OCI-LY3 (cell line): Measurements from ENCODE around the gene DMAC2.

ENCODE experiments used
- H2AFZ ChIP-seq: fragments of 200-600, 300-600 bp; shearing (Covaris generic); 2 replicates; pipeline ENCODE4 v1.6.0; 2014; ENCODE audit warnings: antibody characterized with exemption, low read depth, low read length
- H3K27ac ChIP-seq: fragments of 200-600, 300-600 bp; sonication (generic); 2 replicates; pipeline ENCODE4 v1.5.1; 2014; ENCODE audit warnings: mild to moderate bottlenecking, low read length, moderate library complexity, mixed read lengths
- H3K27me3 ChIP-seq: fragments of 200-600, 300-600 bp; sonication (generic); 2 replicates; pipeline ENCODE4 v1.6.1; 2014; ENCODE audit warnings: low read depth, low read length, mixed read lengths
- H3K36me3 ChIP-seq: fragments of 200-600, 300-600 bp; sonication (generic); replicated peaks from 2 replicates; pipeline ENCODE3; 2014; ENCODE audit warnings: low read depth, low read length, mixed read lengths
- H3K4me1 ChIP-seq: fragments of 300-600, 200-600 bp; sonication (generic); 2 replicates; pipeline ENCODE4 v1.6.1; 2014; ENCODE audit warnings: low read length, mixed read lengths
- H3K4me2 ChIP-seq: fragments of 200-600, 300-600 bp; sonication (generic); 2 replicates; pipeline ENCODE4 v1.6.1; 2014; ENCODE audit warnings: low read length, mixed read lengths
- H3K4me3 ChIP-seq: fragments of 300-600, 200-600 bp; sonication (generic); 2 replicates; pipeline ENCODE4 v1.5.1; 2014; ENCODE audit warnings: antibody characterized with exemption, mild to moderate bottlenecking, low read length, moderate library complexity
- H3K79me2 ChIP-seq: fragments of 300-600, 200-600 bp; shearing (Covaris generic); 2 replicates; pipeline ENCODE4 v1.6.1; 2014; ENCODE audit warnings: mild to moderate bottlenecking, low read length, mixed read lengths
- H3K9ac ChIP-seq: fragments of 300-600, 200-600 bp; shearing (Covaris generic); 2 replicates; pipeline ENCODE4 v1.6.0; 2014; ENCODE audit warnings: mild to moderate bottlenecking, low read length, moderate library complexity
- H3K9me3 ChIP-seq: fragments of 200-600, 300-600 bp; shearing (Covaris generic); 2 replicates; pipeline ENCODE4 v1.6.1; 2014; ENCODE audit warnings: low read length, mixed read lengths; ENCODE audit not compliant: insufficient read depth
- H4K20me1 ChIP-seq: fragments of 200-600, 300-600 bp; sonication (generic); 2 replicates; pipeline ENCODE4 v1.6.1; 2016; ENCODE audit warnings: low read length, mixed read lengths; ENCODE audit not compliant: insufficient read depth
- EZH2phosphoT487 ChIP-seq: fragments of 200-600 bp; shearing (Covaris generic); IDR thresholded peaks from 2 replicates; pipeline ENCODE4 v1.6.1; 2018; ENCODE audit warnings: antibody characterized with exemption, mixed run types, low read depth
- TF ChIP-seq, protein P1 (sequence below): fragments of 200-600, 300-600 bp; sonication (generic); IDR thresholded peaks from 2 replicates; pipeline ENCODE4 v1.5.1; 2014; ENCODE audit warnings: antibody characterized with exemption, low read length, low read depth

The DMAC2 gene

DNA sequence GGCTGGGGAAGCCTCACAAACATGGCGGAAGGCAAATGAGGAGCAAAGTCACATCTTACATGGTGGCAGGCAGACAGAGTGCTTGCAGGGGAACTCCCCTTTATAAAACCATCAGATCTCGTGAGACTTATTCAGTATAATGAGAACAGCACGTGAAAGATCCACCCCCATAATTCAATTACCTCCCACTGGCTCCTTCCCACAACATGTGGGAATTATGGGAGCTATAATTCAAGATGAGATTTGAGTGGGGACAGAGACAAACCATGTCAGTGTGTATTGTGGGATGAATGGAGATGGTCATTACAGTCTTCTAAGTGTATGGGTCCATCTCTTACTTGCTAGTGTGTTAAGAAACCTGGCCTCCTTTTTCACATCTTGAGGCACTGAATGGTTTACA lies 37.7 kb downstream of the DMAC2 start:
- H3K9me3 ChIP-seq: no peaks in the 10 kb centered on the region
- H3K4me2 ChIP-seq: no peak overlapping the region
- TF ChIP-seq, protein P1, sequence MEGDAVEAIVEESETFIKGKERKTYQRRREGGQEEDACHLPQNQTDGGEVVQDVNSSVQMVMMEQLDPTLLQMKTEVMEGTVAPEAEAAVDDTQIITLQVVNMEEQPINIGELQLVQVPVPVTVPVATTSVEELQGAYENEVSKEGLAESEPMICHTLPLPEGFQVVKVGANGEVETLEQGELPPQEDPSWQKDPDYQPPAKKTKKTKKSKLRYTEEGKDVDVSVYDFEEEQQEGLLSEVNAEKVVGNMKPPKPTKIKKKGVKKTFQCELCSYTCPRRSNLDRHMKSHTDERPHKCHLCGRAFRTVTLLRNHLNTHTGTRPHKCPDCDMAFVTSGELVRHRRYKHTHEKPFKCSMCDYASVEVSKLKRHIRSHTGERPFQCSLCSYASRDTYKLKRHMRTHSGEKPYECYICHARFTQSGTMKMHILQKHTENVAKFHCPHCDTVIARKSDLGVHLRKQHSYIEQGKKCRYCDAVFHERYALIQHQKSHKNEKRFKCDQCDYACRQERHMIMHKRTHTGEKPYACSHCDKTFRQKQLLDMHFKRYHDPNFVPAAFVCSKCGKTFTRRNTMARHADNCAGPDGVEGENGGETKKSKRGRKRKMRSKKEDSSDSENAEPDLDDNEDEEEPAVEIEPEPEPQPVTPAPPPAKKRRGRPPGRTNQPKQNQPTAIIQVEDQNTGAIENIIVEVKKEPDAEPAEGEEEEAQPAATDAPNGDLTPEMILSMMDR: no peak
- TF ChIP-seq EZH2phosphoT487: no peak
- no peak overlapping the region for H3K9ac ChIP-seq
- no peak overlapping the region for H3K4me3 ChIP-seq
- H4K20me1 ChIP-seq: no peaks in the 10 kb centered on the region
- H3K36me3 ChIP-seq: no peaks in the 10 kb centered on the region
- H3K4me1 ChIP-seq: peaks cover 9% of the 10 kb centered on the region
- H3K27ac ChIP-seq: no peak overlapping the region
- H3K79me2 ChIP-seq: peaks cover 20% of the 10 kb centered on the region
- H2AFZ ChIP-seq: no peak overlapping the region
- H3K27me3 ChIP-seq: no peaks in the 10 kb centered on the region

GRCh38 chr19:41401483-41401882 lies 38.2 kb downstream of the DMAC2 start:
- no peak overlapping the region for H3K9ac ChIP-seq
- H3K4me2 ChIP-seq: no peak overlapping the region

GRCh38 chr19:41399525-41399924 lies 40.2 kb downstream of the DMAC2 start:
- TF ChIP-seq EZH2phosphoT487: no peak
- TF ChIP-seq, protein P1: no peak
- Histone ChIP-seq H3K4me1 (peaks cover 26% of the 10 kb centered on the region), H3K27ac (no peak overlapping the region), H2AFZ (no peak overlapping the region), H3K9me3 (no peaks in the 10 kb centered on the region), H4K20me1 (no peaks in the 10 kb centered on the region), H3K79me2 (peaks cover 44% of the 10 kb centered on the region), H3K4me3 (no peak overlapping the region), H3K4me2 (no peak overlapping the region), H3K27me3 (no peaks in the 10 kb centered on the region), H3K9ac (no peak overlapping the region), H3K36me3 (peaks cover 8% of the 10 kb centered on the region)

More at GRCh38 chr19:41401483-41401882, 38.2 kb downstream of the DMAC2 start:
- H3K4me1 ChIP-seq: peaks cover 10% of the 10 kb centered on the region
- H3K27ac ChIP-seq: no peak overlapping the region
- no peaks in the 10 kb centered on the region for H3K36me3 ChIP-seq
- H3K79me2 ChIP-seq: peaks cover 25% of the 10 kb centered on the region
- H3K4me3 ChIP-seq: no peak overlapping the region
- no peaks in the 10 kb centered on the region for H3K27me3 ChIP-seq
- H2AFZ ChIP-seq: no peak overlapping the region
- TF ChIP-seq, protein P1: no peak
- TF ChIP-seq EZH2phosphoT487: no peak
- no peaks in the 10 kb centered on the region for H3K9me3 ChIP-seq
- H4K20me1 ChIP-seq: no peaks in the 10 kb centered on the region

- TF ChIP-seq EZH2phosphoT487: no peak
- TF ChIP-seq, protein P1: no peak
- H3K9me3 ChIP-seq: no peaks in the 10 kb centered on the region
- no peak overlapping the region for H2AFZ ChIP-seq
- H3K4me2 ChIP-seq: peak overlapping the region; percentile 96
- peaks cover 8% of the 10 kb centered on the region for H3K36me3 ChIP-seq
- H3K27ac ChIP-seq: no peak overlapping the region
- peaks cover 26% of the 10 kb centered on the region for H3K4me1 ChIP-seq
- no peaks in the 10 kb centered on the region for H3K27me3 ChIP-seq
- H3K9ac ChIP-seq: peak overlapping the region; percentile 80; the same call in 1 of the 2 replicates
- no peaks in the 10 kb centered on the region for H4K20me1 ChIP-seq
- H3K4me3 ChIP-seq: peak overlapping the region; percentile 84
- peaks cover 48% of the 10 kb centered on the region for H3K79me2 ChIP-seq
These were observed 40.6 kb downstream of the DMAC2 start for GRCh38 chr19:41399091-41399490.
